NB4 (cell line): Measurements from ENCODE around the gene LST1.

ENCODE experiments used
- CTCF ChIP-seq: IDR thresholded peaks from one replicate; pipeline ENCODE4 v1.5.1; 2012; ENCODE audit warnings: low read depth, low read length
- MAX ChIP-seq: IDR thresholded peaks from 2 replicates; pipeline ENCODE4 v1.6.1; 2011; ENCODE audit warnings: low read depth, low read length
- MYC ChIP-seq: IDR thresholded peaks from 2 replicates; pipeline ENCODE4 v1.6.1; 2011; ENCODE audit warnings: low read depth, low read length
- POLR2A ChIP-seq: IDR thresholded peaks from 2 replicates; pipeline ENCODE4 v1.6.1; 2011; ENCODE audit warnings: mild to moderate bottlenecking; ENCODE audit not compliant: insufficient read length; ENCODE audit errors: extremely low read depth

GRCh38 chr6:31629014-31629413 lies 42.9 kb downstream of the LST1 start:
- TF ChIP-seq CTCF (no peak), POLR2A (no peak), MAX (no peak), MYC (no peak)
